Keratinocyte (primary cell): ENCODE results near the gene FAM120A.

Source experiments
- CTCF ChIP-seq, 3 experiments: IDR thresholded peaks in 1 of 3; conservative IDR thresholded peaks in 1 of 3; optimal IDR thresholded peaks in 1 of 3; 2 replicates in 2 of 3; 3 replicates in 1 of 3; pipeline versions ENCODE3 to v1.5.1; 2011; ENCODE audit warnings: low read length in 3 of 3, mild to moderate bottlenecking in 3 of 3, moderate library complexity in 2 of 3, control low read depth in 1 of 3, inconsistent platforms in 1 of 3; ENCODE audit not compliant: insufficient read depth in 2 of 3; ENCODE audit errors: extremely low read depth in 1 of 3
- EZH2 ChIP-seq: IDR thresholded peaks from one replicate; pipeline ENCODE4 v1.6.1; 2012; ENCODE audit warnings: inconsistent platforms, mild to moderate bottlenecking, low read length, moderate library complexity

DNA sequence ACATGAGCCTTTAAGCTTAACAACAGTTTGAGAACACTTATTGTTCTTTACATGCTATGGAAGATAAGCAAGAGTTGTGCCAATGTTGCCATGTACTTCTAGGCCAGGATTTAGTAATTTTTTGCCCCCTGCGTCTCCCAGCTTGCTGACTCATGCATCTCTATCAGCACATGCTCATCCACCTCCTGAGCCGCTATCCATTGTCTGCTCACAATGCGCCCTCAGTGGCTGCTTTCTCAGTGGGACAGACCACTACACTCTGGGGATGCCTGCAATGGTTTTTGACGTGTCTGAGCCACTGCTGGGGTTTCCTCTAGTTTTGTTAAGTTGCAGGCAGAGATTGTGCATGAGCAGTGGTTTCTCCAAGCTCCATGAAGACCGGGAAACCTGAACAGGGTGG lies 74.0 kb downstream of the FAM120A start:
- no peak for TF ChIP-seq CTCF (optimal IDR thresholded peaks at IDR 0.05 in 1 of 3, IDR thresholded peaks at IDR 0.05 in 1 of 3, conservative IDR thresholded peaks at IDR 0.05 in 1 of 3; ENCODE audit: extremely low read depth in 1 of 3, insufficient read depth in 2 of 3, low read length in 3 of 3)
- TF ChIP-seq EZH2 = no peak
